ENCODE results near the gene HEPHL1. TPM values are rescaled to one million over a fixed set of nuclear protein-coding genes. Genes with fewer than 3 reads are reported as not detected.

The HEPHL1 gene
- polyA plus RNA-seq, 3 donors, result not detected

DNA sequence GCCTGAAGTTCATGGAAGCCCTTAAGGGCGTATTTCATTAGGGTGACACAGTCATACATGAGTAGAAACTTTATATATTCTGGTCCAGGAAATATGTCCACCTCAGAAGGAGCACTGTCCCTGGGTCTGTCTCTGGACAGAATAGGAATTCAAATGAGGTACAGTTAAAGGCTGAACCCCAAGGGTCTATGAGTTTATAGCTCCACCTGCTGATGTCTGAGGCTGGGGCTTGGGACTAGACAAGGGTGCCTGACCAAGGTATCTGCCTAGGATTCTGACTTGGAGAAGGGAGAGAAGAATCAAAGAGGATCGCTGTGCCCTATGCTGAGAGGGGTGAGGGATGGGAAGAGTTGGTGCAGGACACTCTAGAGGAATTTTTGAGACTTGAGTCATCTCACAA is 14.9 kb downstream of the HEPHL1 start:
- Histone ChIP-seq H3K4me3 (replicated peaks in 1 of 3; ENCODE audit: low read depth in 2 of 3, low read length in 3 of 3) (no peak overlapping the region), H3K9ac (ENCODE audit: insufficient read depth, low read length, poor library complexity, severe bottlenecking) (no peak overlapping the region), H3K4me2 (replicated peaks; ENCODE audit: extremely low read depth, low read length, poor library complexity, severe bottlenecking) (no peak overlapping the region), H2AFZ (ENCODE audit: insufficient read depth, low read depth, low read length, poor library complexity, severe bottlenecking) (no peak overlapping the region), H3K4me1 (ENCODE audit: control insufficient read depth in 1 of 2, insufficient read depth in 2 of 2, low read length in 2 of 2) (no peaks in the 10 kb centered on the region), H3K36me3 (replicated peaks in 1 of 2; ENCODE audit: control insufficient read depth in 1 of 2, insufficient read depth in 2 of 2, low read length in 2 of 2) (no peaks in the 10 kb centered on the region), H3K9me3 (replicated peaks in 1 of 2; ENCODE audit: control insufficient read depth in 1 of 2, insufficient read depth in 1 of 2, low read length in 2 of 2) (peaks cover 0 to 18% of the 10 kb centered on the region in 2 donors), H4K20me1 (ENCODE audit: insufficient read depth, low read length) (no peaks in the 10 kb centered on the region), H3K27ac (ENCODE audit: low read depth in 1 of 2, low read length in 2 of 2) (no peak overlapping the region), H3K79me2 (ENCODE audit: insufficient read depth, low read length) (no peaks in the 10 kb centered on the region), H3K27me3 (ENCODE audit: control insufficient read depth in 2 of 2, insufficient read depth in 2 of 2, low read length in 2 of 2) (no peaks in the 10 kb centered on the region)
- peaks cover 0 to 2% (median 0%) of the 10 kb centered on the region in 3 donors for H3K27me3 Mint-ChIP-seq (ENCODE audit: low read depth in 3 of 3)
- TF ChIP-seq, protein P1, sequence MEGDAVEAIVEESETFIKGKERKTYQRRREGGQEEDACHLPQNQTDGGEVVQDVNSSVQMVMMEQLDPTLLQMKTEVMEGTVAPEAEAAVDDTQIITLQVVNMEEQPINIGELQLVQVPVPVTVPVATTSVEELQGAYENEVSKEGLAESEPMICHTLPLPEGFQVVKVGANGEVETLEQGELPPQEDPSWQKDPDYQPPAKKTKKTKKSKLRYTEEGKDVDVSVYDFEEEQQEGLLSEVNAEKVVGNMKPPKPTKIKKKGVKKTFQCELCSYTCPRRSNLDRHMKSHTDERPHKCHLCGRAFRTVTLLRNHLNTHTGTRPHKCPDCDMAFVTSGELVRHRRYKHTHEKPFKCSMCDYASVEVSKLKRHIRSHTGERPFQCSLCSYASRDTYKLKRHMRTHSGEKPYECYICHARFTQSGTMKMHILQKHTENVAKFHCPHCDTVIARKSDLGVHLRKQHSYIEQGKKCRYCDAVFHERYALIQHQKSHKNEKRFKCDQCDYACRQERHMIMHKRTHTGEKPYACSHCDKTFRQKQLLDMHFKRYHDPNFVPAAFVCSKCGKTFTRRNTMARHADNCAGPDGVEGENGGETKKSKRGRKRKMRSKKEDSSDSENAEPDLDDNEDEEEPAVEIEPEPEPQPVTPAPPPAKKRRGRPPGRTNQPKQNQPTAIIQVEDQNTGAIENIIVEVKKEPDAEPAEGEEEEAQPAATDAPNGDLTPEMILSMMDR (IDR thresholded peaks at IDR 0.05), result no peak
- DNase-seq, result no peak
- no peaks in the 10 kb centered on the region for H3K4me1 Mint-ChIP-seq
- H3K9me3 Mint-ChIP-seq, result peaks cover 4 to 26% (median 15%) of the 10 kb centered on the region in 7 donors
- no peak overlapping the region for H3K4me3 Mint-ChIP-seq
- intact Hi-C loops (cut with micrococcal nuclease), result no loop called here
- no peaks in the 10 kb centered on the region for H3K36me3 Mint-ChIP-seq
- WGBS (ENCODE audit: insufficient coverage), result no CpG with 5 or more reads among the region's 2 CpGs
- H3K27ac Mint-ChIP-seq, result no peak overlapping the region

DNA sequence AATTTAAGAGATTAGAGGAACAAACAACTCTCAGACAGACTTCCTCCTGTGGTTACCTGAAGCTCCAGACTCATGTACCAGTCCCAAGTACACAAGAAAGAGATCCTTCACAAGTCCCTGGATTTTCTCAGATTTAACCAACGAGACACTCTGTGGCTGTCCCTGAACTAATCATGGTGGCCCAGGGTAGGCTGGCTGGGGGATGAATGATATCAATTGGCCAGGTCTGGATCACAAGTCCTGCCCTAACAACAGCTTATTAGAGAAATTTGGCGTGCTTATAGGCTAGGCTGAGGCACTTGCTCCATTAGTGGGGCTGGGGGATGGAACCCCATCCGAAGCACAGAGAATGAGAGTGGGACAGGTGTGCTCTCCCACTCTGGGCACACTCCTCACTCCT is 22.1 kb downstream of the HEPHL1 start:
- Histone ChIP-seq H3K4me3 (replicated peaks in 1 of 3; ENCODE audit: low read depth in 2 of 3, low read length in 3 of 3) (no peak overlapping the region), H3K4me1 (ENCODE audit: control insufficient read depth in 1 of 2, insufficient read depth in 2 of 2, low read length in 2 of 2) (no peaks in the 10 kb centered on the region), H3K9ac (ENCODE audit: insufficient read depth, low read length, poor library complexity, severe bottlenecking) (no peak overlapping the region), H3K36me3 (replicated peaks in 1 of 2; ENCODE audit: control insufficient read depth in 1 of 2, insufficient read depth in 2 of 2, low read length in 2 of 2) (no peaks in the 10 kb centered on the region), H3K27ac (ENCODE audit: low read depth in 1 of 2, low read length in 2 of 2) (no peak overlapping the region), H2AFZ (ENCODE audit: insufficient read depth, low read depth, low read length, poor library complexity, severe bottlenecking) (no peak overlapping the region), H3K27me3 (ENCODE audit: control insufficient read depth in 2 of 2, insufficient read depth in 2 of 2, low read length in 2 of 2) (no peaks in the 10 kb centered on the region), H3K79me2 (ENCODE audit: insufficient read depth, low read length) (no peaks in the 10 kb centered on the region), H3K4me2 (replicated peaks; ENCODE audit: extremely low read depth, low read length, poor library complexity, severe bottlenecking) (no peak overlapping the region), H4K20me1 (ENCODE audit: insufficient read depth, low read length) (no peaks in the 10 kb centered on the region), H3K9me3 (replicated peaks in 1 of 2; ENCODE audit: control insufficient read depth in 1 of 2, insufficient read depth in 1 of 2, low read length in 2 of 2) (no peaks in the 10 kb centered on the region)
- DNase-seq, result no peak
- H3K27me3 Mint-ChIP-seq (ENCODE audit: low read depth in 3 of 3), result peaks cover 0 to 1% (median 0%) of the 10 kb centered on the region in 3 donors
- intact Hi-C loops (cut with micrococcal nuclease), result no loop called here
- no peak overlapping the region for H3K27ac Mint-ChIP-seq
- H3K4me3 Mint-ChIP-seq, result no peak overlapping the region
- H3K36me3 Mint-ChIP-seq, result no peaks in the 10 kb centered on the region
- no peaks in the 10 kb centered on the region for H3K4me1 Mint-ChIP-seq
- no CpG with 5 or more reads among the region's 3 CpGs for WGBS (ENCODE audit: insufficient coverage)
- peaks cover 0 to 4% (median 0%) of the 10 kb centered on the region in 7 donors for H3K9me3 Mint-ChIP-seq
- TF ChIP-seq, protein P1 (IDR thresholded peaks at IDR 0.05), result no peak

Measured in CD14-positive monocyte (primary cell).